A549 treated with AZD9567 at 1 μM for 4 hours (cell line): ENCODE data around the gene PMEPA1. TPM values are rescaled to one million over a fixed set of nuclear protein-coding genes. Genes with fewer than 3 reads are reported as not detected.

ENCODE experiments used
- total RNA-seq: library from RNA; stranded (reverse); fragments of 200-300 nt; extraction: Qiagen RNA extraction; gene quantifications from 5 replicates; pipeline ENCODE4 v1.2.3, GENCODE V29; 2022; ENCODE audit not compliant: insufficient read depth

Gene PMEPA1
- 171 to 331 TPM (median 324 TPM) in 5 replicates for total RNA-seq

GRCh38 chr20:57709823-57710799, at the start of gene PMEPA1:
Gene PMEPA1 (minus strand): TSS chr20:57710015. CDS start chr20:57709582, 433 bp downstream.

GRCh38 chr20:57620274-57620990, 89.4 kb downstream of the PMEPA1 start, which contains the start of gene ZBP1:
Gene ZBP1 (minus strand): TSS chr20:57620426. CDS start chr20:57620295, 131 bp downstream.

Other genes with a start within 250 kb of the PMEPA1 start
- not detected in 5 replicates for gene CTCFL, start 184.9 kb downstream of the PMEPA1 start, total RNA-seq
- gene PCK1, start 148.9 kb downstream of the PMEPA1 start, total RNA-seq = 0.04 to 0.10 TPM (median 0.09 TPM) in 4 of 5 replicates, not detected in the other
- gene ZBP1, start 89.6 kb downstream of the PMEPA1 start, total RNA-seq = 0.05 to 0.07 TPM (median 0.06 TPM) in 3 of 5 replicates, not detected in the others